HL-60 (cell line): ENCODE measurements around the gene CPT1C.

Source experiments
- CTCF ChIP-seq: IDR thresholded peaks from one replicate; pipeline ENCODE4 v1.5.1; 2011; ENCODE audit warnings: low read length, control low read depth, inconsistent platforms; ENCODE audit not compliant: insufficient read depth
- GABPA ChIP-seq: IDR thresholded peaks from 2 replicates; pipeline ENCODE4 v1.6.1; 2012; ENCODE audit warnings: low read depth
- POLR2AphosphoS5 ChIP-seq: IDR thresholded peaks from 2 replicates; pipeline ENCODE4 v1.6.1; 2012; ENCODE audit warnings: low read depth
- REST ChIP-seq: IDR thresholded peaks from 2 replicates; pipeline ENCODE4 v1.6.1; 2012; ENCODE audit warnings: low read depth; ENCODE audit not compliant: insufficient replicate concordance
- SPI1 ChIP-seq: IDR thresholded peaks from 2 replicates; pipeline ENCODE4 v1.6.1; 2012; ENCODE audit warnings: low read depth, mild to moderate bottlenecking, borderline replicate concordance

DNA sequence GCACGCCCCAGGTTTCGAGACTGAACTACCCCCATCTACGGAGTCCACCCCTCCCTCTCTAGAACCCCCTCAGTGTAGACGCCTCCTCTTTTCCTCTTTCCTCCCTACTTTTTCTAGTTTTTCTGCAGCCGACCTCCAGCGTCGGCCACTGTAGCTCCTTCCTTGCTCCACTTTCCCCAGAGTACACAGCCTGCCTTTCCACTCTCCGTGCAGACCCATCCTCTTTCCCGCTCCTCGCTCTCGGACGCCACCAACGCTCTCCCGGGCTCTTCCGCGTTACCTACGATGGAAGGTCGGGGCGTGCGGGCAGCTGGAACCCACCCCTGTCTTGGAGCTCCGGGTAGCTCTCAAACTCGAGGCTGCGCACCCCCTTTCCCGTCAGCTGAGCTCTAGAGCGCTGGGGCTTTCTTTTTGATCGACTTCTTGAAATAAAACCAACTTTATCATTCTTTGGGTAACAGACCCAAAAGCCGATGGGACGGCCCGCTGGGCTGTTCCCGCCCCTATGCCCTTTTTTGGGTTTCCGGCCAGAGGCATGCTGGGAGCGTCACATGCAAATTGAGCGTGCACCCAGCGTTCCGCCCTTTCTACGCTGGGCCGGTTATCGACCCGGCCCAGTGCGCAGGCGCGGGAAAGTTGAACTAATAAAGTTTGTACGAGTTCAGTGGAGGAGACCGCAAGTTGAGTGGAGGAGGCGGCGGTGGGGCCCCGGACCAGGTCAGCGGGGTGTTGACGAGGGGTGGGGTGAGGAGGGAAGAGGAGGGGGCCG is 25.4 kb upstream of the CPT1C start, which contains the start of the genes BCL2L12 and IRF3:
- no peak; the same call in 1 of the 2 replicates for TF ChIP-seq POLR2AphosphoS5
- no peak for TF ChIP-seq CTCF
- no peak for TF ChIP-seq REST
- TF ChIP-seq SPI1: no peak
- no peak for TF ChIP-seq GABPA
